ENCODE data around the gene SLC23A1. TPM values are rescaled to one million over a fixed set of nuclear protein-coding genes. Genes with fewer than 3 reads are reported as not detected.

SLC23A1 gene
- total RNA-seq, result not detected
- long read RNA-seq, donor 1, result 0 reads
- long read RNA-seq, donor 2, result 0 reads

GRCh38 chr5:139383275-139383992 is at the start of gene SLC23A1:
TSS of gene SLC23A1 (minus strand) at chr5:139383297. CDS start at chr5:139383253, 44 bp downstream.
- DNase-seq (ENCODE audit: low spot score), result peak; percentile 57
- intact Hi-C loops (cut with DNase I), result no loop called here

- DNase-seq (ENCODE audit: low spot score), result no peak
These were observed 48.6 kb upstream of the SLC23A1 start for GRCh38 chr5:139431706-139432105.

GRCh38 chr5:139430015-139430414 is 46.9 kb upstream of the SLC23A1 start:
- DNase-seq (ENCODE audit: low spot score), result no peak
- intact Hi-C loops (cut with DNase I), result no loop called here

More at GRCh38 chr5:139431706-139432105, 48.6 kb upstream of the SLC23A1 start:
- intact Hi-C loops (cut with DNase I), result no loop called here

GRCh38 chr5:139426203-139426885 is 43.2 kb upstream of the SLC23A1 start:
- DNase-seq (ENCODE audit: low spot score), result no peak
- intact Hi-C loops (cut with DNase I), result no loop called here

GRCh38 chr5:139425497-139425896 is 42.4 kb upstream of the SLC23A1 start:
- DNase-seq (ENCODE audit: low spot score), result no peak
- intact Hi-C loops (cut with DNase I), result no loop called here

- DNase-seq (ENCODE audit: low spot score), result no peak
These were observed 39.3 kb upstream of the SLC23A1 start for GRCh38 chr5:139422307-139422893.

GRCh38 chr5:139419226-139420192 is 36.4 kb upstream of the SLC23A1 start:
- DNase-seq (ENCODE audit: low spot score), result no peak
- intact Hi-C loops (cut with DNase I), result loop anchor here (2.0 to 5.0 kb wide), 2 partner anchors 91 to 93 kb away; no protein-coding TSS in a partner anchor

More at GRCh38 chr5:139422307-139422893, 39.3 kb upstream of the SLC23A1 start:
- intact Hi-C loops (cut with DNase I), result loop anchor here in 1 of 2 donors (5.0 kb wide), 1 partner anchor 90 kb away; no protein-coding TSS in a partner anchor

- intact Hi-C loops (cut with DNase I), result no loop called here
These were observed 35.7 kb upstream of the SLC23A1 start for GRCh38 chr5:139418793-139419192.

GRCh38 chr5:139417214-139417613 is 34.1 kb upstream of the SLC23A1 start:
- intact Hi-C loops (cut with DNase I), result no loop called here
- no peak for DNase-seq (ENCODE audit: low spot score)

More at GRCh38 chr5:139418793-139419192, 35.7 kb upstream of the SLC23A1 start:
- DNase-seq (ENCODE audit: low spot score), result no peak

- DNase-seq (ENCODE audit: low spot score), result no peak
- intact Hi-C loops (cut with DNase I), result no loop called here
These were observed 33.6 kb upstream of the SLC23A1 start for GRCh38 chr5:139416651-139417050.

- intact Hi-C loops (cut with DNase I), result no loop called here
- no peak for DNase-seq (ENCODE audit: low spot score)
These were observed 32.8 kb upstream of the SLC23A1 start for GRCh38 chr5:139415869-139416268.

GRCh38 chr5:139415221-139415861 is 32.2 kb upstream of the SLC23A1 start:
- DNase-seq (ENCODE audit: low spot score), result no peak
- intact Hi-C loops (cut with DNase I), result no loop called here

- intact Hi-C loops (cut with DNase I), result no loop called here
- no peak for DNase-seq (ENCODE audit: low spot score)
These were observed 31.6 kb upstream of the SLC23A1 start for GRCh38 chr5:139414581-139415130.

- no peak for DNase-seq (ENCODE audit: low spot score)
- intact Hi-C loops (cut with DNase I), result no loop called here
These were observed 30.9 kb upstream of the SLC23A1 start for GRCh38 chr5:139413963-139414362.

- no peak for DNase-seq (ENCODE audit: low spot score)
- intact Hi-C loops (cut with DNase I), result no loop called here
These were observed 30.1 kb upstream of the SLC23A1 start for GRCh38 chr5:139413153-139413552.

GRCh38 chr5:139410993-139411828 is 28.1 kb upstream of the SLC23A1 start:
- DNase-seq (ENCODE audit: low spot score), result no peak
- intact Hi-C loops (cut with DNase I), result no loop called here

Measured in posterior vena cava (tissue), 2 donors.